Neuronal stem cell (in vitro differentiated cells): Measurements from ENCODE around the gene BACE2.

Experiments
- DNase-seq: peaks from one replicate; pipeline ENCODE4 v3.0.0-alpha.2; 2013; ENCODE audit warnings: low spot score
- H2AFZ ChIP-seq: one replicate; pipeline ENCODE4 v1.6.1; 2013; ENCODE audit warnings: mild to moderate bottlenecking, low read length, inconsistent platforms
- H2AK5ac ChIP-seq: 2 replicates; pipeline ENCODE4 v1.6.1; 2013; ENCODE audit warnings: low read depth, mild to moderate bottlenecking, inconsistent platforms, low read length, moderate library complexity, mixed read lengths
- H2BK120ac ChIP-seq: 2 replicates; pipeline ENCODE4 v1.6.1; 2013; ENCODE audit warnings: low read depth, mild to moderate bottlenecking, inconsistent platforms, low read length, moderate library complexity, mixed read lengths
- H2BK12ac ChIP-seq: one replicate; pipeline ENCODE4 v1.6.1; 2013; ENCODE audit warnings: low read length, inconsistent platforms
- H2BK15ac ChIP-seq: 2 replicates; pipeline ENCODE4 v1.6.1; 2013; ENCODE audit warnings: mild to moderate bottlenecking, low read length, inconsistent platforms, mixed read lengths
- H2BK5ac ChIP-seq: one replicate; pipeline ENCODE4 v1.6.1; 2013; ENCODE audit warnings: inconsistent platforms, mild to moderate bottlenecking, low read length, moderate library complexity
- H3K14ac ChIP-seq: one replicate; pipeline ENCODE4 v1.6.1; 2013; ENCODE audit warnings: low read length, inconsistent platforms
- H3K18ac ChIP-seq: 2 replicates; pipeline ENCODE4 v1.6.1; 2013; ENCODE audit warnings: low read length, inconsistent platforms
- H3K23ac ChIP-seq: 2 replicates; pipeline ENCODE4 v1.6.1; 2013; ENCODE audit warnings: low read depth, mild to moderate bottlenecking, mixed read lengths, low read length, inconsistent platforms; ENCODE audit not compliant: poor library complexity
- H3K27ac ChIP-seq: replicated peaks from 3 replicates; pipeline ENCODE4 v1.5.1; 2013; ENCODE audit warnings: low read length, inconsistent platforms
- H3K27me3 ChIP-seq, 3 experiments: 2 replicates each; pipeline ENCODE4 v1.6.1; 2013; ENCODE audit warnings: low read length in 3 of 3, mild to moderate bottlenecking in 2 of 3, inconsistent platforms in 1 of 3, low read depth in 1 of 3, mixed read lengths in 1 of 3, moderate library complexity in 1 of 3; ENCODE audit not compliant: control insufficient read depth in 3 of 3, insufficient read depth in 3 of 3
- H3K36me3 ChIP-seq, 2 donors: replicated peaks in 1 of 2; 2 replicates each; pipeline ENCODE4 v1.6.1; 2013; ENCODE audit warnings: low read length in 2 of 2; ENCODE audit not compliant: control insufficient read depth in 2 of 2, insufficient read depth in 2 of 2
- H3K4ac ChIP-seq: 2 replicates; pipeline ENCODE4 v1.6.1; 2013; ENCODE audit warnings: inconsistent platforms, mild to moderate bottlenecking, low read length, moderate library complexity
- H3K4me1 ChIP-seq, 2 donors: 1 replicate in 1 of 2; 2 replicates in 1 of 2; pipeline ENCODE4 v1.6.1; 2013; ENCODE audit warnings: low read length in 2 of 2, low read depth in 1 of 2; ENCODE audit not compliant: control insufficient read depth in 2 of 2, insufficient read depth in 1 of 2
- H3K4me2 ChIP-seq: one replicate; pipeline ENCODE4 v1.6.1; 2013; ENCODE audit warnings: mild to moderate bottlenecking, low read length, inconsistent platforms; ENCODE audit not compliant: insufficient read depth, poor library complexity, severe bottlenecking
- H3K4me3 ChIP-seq, 2 donors: 2 replicates each; pipeline ENCODE4 v1.5.1; 2013; ENCODE audit warnings: low read length in 2 of 2, mild to moderate bottlenecking in 2 of 2, inconsistent platforms in 1 of 2, moderate library complexity in 1 of 2
- H3K79me1 ChIP-seq: one replicate; pipeline ENCODE4 v1.6.1; 2013; ENCODE audit warnings: low read depth, mild to moderate bottlenecking, inconsistent platforms, low read length, moderate library complexity
- H3K9ac ChIP-seq: one replicate; pipeline ENCODE4 v1.6.1; 2013; ENCODE audit warnings: mild to moderate bottlenecking, low read depth, low read length, inconsistent platforms; ENCODE audit not compliant: poor library complexity
- H3K9me3 ChIP-seq, 2 donors: replicated peaks in 1 of 2; 2 replicates each; pipeline versions ENCODE3 to v1.6.1; 2013; ENCODE audit warnings: low read length in 2 of 2, mild to moderate bottlenecking in 2 of 2, inconsistent platforms in 1 of 2, low read depth in 1 of 2, mixed read lengths in 1 of 2, moderate library complexity in 1 of 2; ENCODE audit not compliant: control insufficient read depth in 2 of 2, insufficient read depth in 1 of 2
- H4K8ac ChIP-seq: one replicate; pipeline ENCODE4 v1.6.1; 2013; ENCODE audit warnings: low read depth, mild to moderate bottlenecking, inconsistent platforms, low read length, moderate library complexity
- H4K91ac ChIP-seq: one replicate; pipeline ENCODE4 v1.6.1; 2013; ENCODE audit warnings: low read length, low read depth, mild to moderate bottlenecking, inconsistent platforms; ENCODE audit not compliant: poor library complexity
- WGBS, 2 donors: extraction: QIAGEN DNeasy Blood & Tissue Kit; methylation state at CpG; one replicate each; pipeline ENCODE4 v1.1.7; 2013; ENCODE audit warnings: missing lambda C conversion rate in 2 of 2, mixed read lengths in 1 of 2; ENCODE audit not compliant: insufficient read length in 2 of 2, insufficient replicate concordance in 1 of 2; ENCODE audit errors: extremely low coverage in 2 of 2; 5-methylcytosine and 5-hydroxymethylcytosine counted together

BACE2 gene

GRCh38 chr21:41215856-41216408 lies 48.0 kb downstream of the BACE2 start:
- peak overlapping the region; percentile 33 for H2AK5ac ChIP-seq
- no peaks in the 10 kb centered on the region for H3K36me3 ChIP-seq
- no peaks in the 10 kb centered on the region for H3K27me3 ChIP-seq
- H3K4me3 ChIP-seq, result no peak overlapping the region
- H3K4ac ChIP-seq, result no peak overlapping the region
- no peak overlapping the region for H2BK5ac ChIP-seq
- no peak overlapping the region for H2BK12ac ChIP-seq
- peaks cover 0 to 6% of the 10 kb centered on the region in 2 donors for H3K4me1 ChIP-seq
- H3K14ac ChIP-seq, result no peak overlapping the region
- H2BK15ac ChIP-seq, result peak overlapping the region; percentile 3
- H3K9ac ChIP-seq, result no peak overlapping the region
- H2AFZ ChIP-seq, result no peak overlapping the region
- H3K27ac ChIP-seq, result no peak overlapping the region
- H3K9me3 ChIP-seq, result no peaks in the 10 kb centered on the region
- no peak overlapping the region for H2BK120ac ChIP-seq
- no peak overlapping the region for H3K23ac ChIP-seq
- H3K4me2 ChIP-seq, result no peak overlapping the region
- no peak for DNase-seq
- no peaks in the 10 kb centered on the region for H3K79me1 ChIP-seq
- no peak overlapping the region for H3K18ac ChIP-seq
- H4K91ac ChIP-seq, result no peak overlapping the region
- no peak overlapping the region for H4K8ac ChIP-seq
- WGBS, 2 donors, result no CpG with 5 or more reads among the region's 12 CpGs

DNA sequence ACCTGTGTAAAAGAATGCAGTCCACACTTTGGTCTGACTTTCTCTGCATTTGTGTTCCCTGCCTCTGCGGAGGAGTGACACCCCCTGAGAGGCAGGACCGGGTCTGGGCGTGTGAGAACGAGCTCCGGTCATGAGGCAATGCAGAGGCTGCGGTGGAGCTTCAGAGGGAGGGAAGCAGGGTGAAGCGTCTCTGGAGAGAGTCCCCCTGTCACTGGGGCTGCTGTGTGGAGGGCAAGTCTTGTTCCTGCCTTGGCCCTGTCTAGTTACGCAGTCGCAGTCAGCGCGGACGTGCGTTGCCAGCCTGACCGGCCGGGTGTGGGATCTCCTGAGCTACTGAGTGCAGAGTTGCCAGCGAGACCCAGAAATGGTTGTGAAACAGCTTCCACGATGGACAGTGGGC lies 48.5 kb downstream of the BACE2 start:
- Histone ChIP-seq H3K79me1 (no peaks in the 10 kb centered on the region), H3K23ac (peak overlapping the region; percentile 2), H3K9ac (no peak overlapping the region), H3K4me2 (no peak overlapping the region), H3K18ac (peak overlapping the region; percentile 63), H3K4me1 (peaks cover 0 to 6% of the 10 kb centered on the region in 2 donors), H2BK5ac (no peak overlapping the region), H3K14ac (no peak overlapping the region), H2BK15ac (peak overlapping the region; percentile 82), H2AK5ac (peak overlapping the region; percentile 90), H2BK12ac (peak overlapping the region; percentile 24), H3K27ac (no peak overlapping the region), H4K8ac (no peak overlapping the region), H3K4ac (no peak overlapping the region), H4K91ac (no peak overlapping the region), H2BK120ac (no peak overlapping the region), H3K27me3 (no peaks in the 10 kb centered on the region), H2AFZ (no peak overlapping the region), H3K36me3 (no peaks in the 10 kb centered on the region), H3K4me3 (no peak overlapping the region), H3K9me3 (no peaks in the 10 kb centered on the region)
- DNase-seq, result no peak
- no CpG with 5 or more reads among the region's 17 CpGs for WGBS, 2 donors

DNA sequence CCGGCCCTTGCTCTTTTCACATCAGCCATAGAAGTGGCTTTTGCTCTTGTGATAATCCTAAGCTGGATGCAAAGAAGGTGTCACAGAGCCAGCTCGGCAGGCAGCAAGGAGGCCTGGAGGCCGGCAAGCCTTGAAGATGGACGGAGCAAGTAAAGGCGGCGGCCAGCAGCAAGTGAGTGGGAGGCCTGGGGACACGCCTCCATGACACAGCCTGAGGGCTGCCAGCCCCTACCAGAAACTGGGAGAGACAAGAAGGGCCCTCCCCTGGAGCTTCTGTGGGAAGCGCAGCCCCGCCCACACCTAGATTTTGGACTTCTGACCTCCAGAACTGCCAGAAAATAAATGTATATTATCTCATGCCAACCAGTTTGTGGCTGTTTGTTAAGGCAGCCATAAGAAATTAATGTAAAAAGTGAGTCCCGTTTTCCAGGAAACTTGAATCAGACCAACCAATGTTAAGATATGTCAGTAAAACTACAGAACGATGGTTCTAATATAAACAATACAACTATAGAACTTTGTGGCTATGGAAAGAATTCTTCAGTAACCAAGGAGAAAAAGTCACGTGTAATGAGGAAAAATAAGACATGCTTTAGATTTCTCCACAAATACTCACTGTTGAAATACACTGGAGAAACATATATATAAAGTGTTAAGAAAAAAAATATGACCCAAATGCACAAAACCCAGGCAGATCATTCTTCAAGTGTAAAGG lies 49.9 kb downstream of the BACE2 start:
- Histone ChIP-seq H3K4me3 (no peak overlapping the region), H3K18ac (peak overlapping the region; percentile 9), H2AK5ac (no peak overlapping the region), H3K79me1 (no peaks in the 10 kb centered on the region), H3K14ac (no peak overlapping the region), H2AFZ (no peak overlapping the region), H3K9ac (no peak overlapping the region), H3K23ac (no peak overlapping the region), H4K8ac (no peak overlapping the region), H3K9me3 (no peaks in the 10 kb centered on the region), H2BK15ac (no peak overlapping the region), H4K91ac (no peak overlapping the region), H3K36me3 (no peaks in the 10 kb centered on the region), H3K27me3 (no peaks in the 10 kb centered on the region), H2BK12ac (no peak overlapping the region), H2BK120ac (no peak overlapping the region), H3K4ac (no peak overlapping the region), H3K27ac (no peak overlapping the region), H2BK5ac (peak overlapping the region; percentile 8), H3K4me1 (peaks cover 0 to 6% of the 10 kb centered on the region in 2 donors), H3K4me2 (no peak overlapping the region)
- DNase-seq, result no peak
- no CpG with 5 or more reads among the region's 12 CpGs for WGBS, 2 donors

DNA sequence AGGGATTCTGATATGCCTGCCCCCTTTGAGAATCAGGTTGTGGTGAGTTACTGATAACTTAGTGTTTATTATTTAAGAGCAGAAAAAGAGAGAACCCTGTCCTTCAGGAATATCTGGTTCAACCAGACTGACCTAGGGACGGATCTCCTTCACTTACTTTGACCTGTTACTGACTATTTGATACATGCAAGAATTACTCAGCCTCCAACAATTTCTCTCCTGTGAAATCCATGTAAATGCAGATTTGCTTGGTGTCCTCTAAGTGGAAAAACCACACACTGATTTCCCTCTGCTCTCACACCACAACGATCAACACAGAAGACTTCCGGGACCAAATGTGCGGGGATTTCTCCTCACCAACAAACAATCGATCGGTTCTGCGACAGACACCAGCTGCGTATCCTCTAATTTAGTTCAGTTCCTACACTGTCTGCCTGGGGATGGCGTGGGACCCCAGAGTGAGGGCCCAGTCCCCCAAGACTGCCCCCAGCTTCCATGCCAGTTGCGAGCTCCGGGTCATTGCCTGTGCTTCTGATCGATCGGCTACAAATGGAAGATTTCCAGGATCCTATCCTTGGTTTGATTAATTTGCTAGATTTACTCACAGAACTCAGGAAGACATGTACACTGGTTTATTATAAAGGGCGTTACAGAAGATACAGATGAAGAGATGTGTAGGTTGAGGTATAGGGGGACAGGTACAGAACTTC lies 51.7 kb downstream of the BACE2 start:
- Histone ChIP-seq H4K8ac (no peak overlapping the region), H3K4ac (no peak overlapping the region), H3K4me2 (no peak overlapping the region), H3K9me3 (no peaks in the 10 kb centered on the region), H2BK5ac (no peak overlapping the region), H2BK120ac (no peak overlapping the region), H3K27me3 (no peaks in the 10 kb centered on the region), H3K4me1 (peaks cover 0 to 2% of the 10 kb centered on the region in 2 donors), H2AK5ac (no peak overlapping the region), H3K9ac (no peak overlapping the region), H3K18ac (no peak overlapping the region), H3K23ac (no peak overlapping the region), H3K4me3 (no peak overlapping the region), H3K79me1 (no peaks in the 10 kb centered on the region), H3K14ac (no peak overlapping the region), H3K27ac (no peak overlapping the region), H2BK12ac (no peak overlapping the region), H4K91ac (no peak overlapping the region), H2AFZ (no peak overlapping the region), H3K36me3 (no peaks in the 10 kb centered on the region), H2BK15ac (no peak overlapping the region)
- no peak for DNase-seq
- no CpG with 5 or more reads among the region's 14 CpGs for WGBS, 2 donors
